ENCODE measurements around the gene SDK1. TPM values are rescaled to one million over a fixed set of nuclear protein-coding genes. Genes with fewer than 3 reads are reported as not detected.

Gene SDK1
- total RNA-seq, 1 experiment from 2014 or later = 9.3 TPM

DNA sequence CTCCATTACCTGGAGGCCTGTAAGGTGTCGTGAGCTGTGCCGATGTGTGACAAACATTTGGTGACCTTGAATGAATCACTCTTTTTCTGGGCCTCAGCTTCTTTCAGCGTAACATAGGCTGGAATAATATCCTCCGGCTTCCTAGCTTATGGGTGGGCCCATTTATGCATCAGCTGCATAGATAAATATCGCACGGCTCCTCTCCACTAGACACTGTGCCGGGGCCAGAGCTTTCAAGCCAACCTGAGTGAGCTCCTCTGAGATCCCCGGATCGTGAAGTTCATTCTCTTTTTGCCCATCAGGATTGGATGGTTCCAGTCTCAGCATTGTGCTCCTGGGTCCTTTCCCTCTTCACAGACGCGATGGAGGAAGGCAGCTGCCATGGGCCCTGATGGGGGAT, 806.8 kb downstream of the SDK1 start (continued):
- TF ChIP-seq, protein P1, sequence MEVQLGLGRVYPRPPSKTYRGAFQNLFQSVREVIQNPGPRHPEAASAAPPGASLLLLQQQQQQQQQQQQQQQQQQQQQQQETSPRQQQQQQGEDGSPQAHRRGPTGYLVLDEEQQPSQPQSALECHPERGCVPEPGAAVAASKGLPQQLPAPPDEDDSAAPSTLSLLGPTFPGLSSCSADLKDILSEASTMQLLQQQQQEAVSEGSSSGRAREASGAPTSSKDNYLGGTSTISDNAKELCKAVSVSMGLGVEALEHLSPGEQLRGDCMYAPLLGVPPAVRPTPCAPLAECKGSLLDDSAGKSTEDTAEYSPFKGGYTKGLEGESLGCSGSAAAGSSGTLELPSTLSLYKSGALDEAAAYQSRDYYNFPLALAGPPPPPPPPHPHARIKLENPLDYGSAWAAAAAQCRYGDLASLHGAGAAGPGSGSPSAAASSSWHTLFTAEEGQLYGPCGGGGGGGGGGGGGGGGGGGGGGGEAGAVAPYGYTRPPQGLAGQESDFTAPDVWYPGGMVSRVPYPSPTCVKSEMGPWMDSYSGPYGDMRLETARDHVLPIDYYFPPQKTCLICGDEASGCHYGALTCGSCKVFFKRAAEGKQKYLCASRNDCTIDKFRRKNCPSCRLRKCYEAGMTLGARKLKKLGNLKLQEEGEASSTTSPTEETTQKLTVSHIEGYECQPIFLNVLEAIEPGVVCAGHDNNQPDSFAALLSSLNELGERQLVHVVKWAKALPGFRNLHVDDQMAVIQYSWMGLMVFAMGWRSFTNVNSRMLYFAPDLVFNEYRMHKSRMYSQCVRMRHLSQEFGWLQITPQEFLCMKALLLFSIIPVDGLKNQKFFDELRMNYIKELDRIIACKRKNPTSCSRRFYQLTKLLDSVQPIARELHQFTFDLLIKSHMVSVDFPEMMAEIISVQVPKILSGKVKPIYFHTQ (CRISPR knock-in tag; IDR thresholded peaks at IDR 0.05) = no peak
- TF ChIP-seq, protein P2, sequence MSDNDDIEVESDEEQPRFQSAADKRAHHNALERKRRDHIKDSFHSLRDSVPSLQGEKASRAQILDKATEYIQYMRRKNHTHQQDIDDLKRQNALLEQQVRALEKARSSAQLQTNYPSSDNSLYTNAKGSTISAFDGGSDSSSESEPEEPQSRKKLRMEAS (CRISPR knock-in tag; IDR thresholded peaks at IDR 0.05) = no peak
- no peak for TF ChIP-seq MYBL2 (CRISPR knock-in tag; IDR thresholded peaks at IDR 0.05)
- TF ChIP-seq, protein P3, sequence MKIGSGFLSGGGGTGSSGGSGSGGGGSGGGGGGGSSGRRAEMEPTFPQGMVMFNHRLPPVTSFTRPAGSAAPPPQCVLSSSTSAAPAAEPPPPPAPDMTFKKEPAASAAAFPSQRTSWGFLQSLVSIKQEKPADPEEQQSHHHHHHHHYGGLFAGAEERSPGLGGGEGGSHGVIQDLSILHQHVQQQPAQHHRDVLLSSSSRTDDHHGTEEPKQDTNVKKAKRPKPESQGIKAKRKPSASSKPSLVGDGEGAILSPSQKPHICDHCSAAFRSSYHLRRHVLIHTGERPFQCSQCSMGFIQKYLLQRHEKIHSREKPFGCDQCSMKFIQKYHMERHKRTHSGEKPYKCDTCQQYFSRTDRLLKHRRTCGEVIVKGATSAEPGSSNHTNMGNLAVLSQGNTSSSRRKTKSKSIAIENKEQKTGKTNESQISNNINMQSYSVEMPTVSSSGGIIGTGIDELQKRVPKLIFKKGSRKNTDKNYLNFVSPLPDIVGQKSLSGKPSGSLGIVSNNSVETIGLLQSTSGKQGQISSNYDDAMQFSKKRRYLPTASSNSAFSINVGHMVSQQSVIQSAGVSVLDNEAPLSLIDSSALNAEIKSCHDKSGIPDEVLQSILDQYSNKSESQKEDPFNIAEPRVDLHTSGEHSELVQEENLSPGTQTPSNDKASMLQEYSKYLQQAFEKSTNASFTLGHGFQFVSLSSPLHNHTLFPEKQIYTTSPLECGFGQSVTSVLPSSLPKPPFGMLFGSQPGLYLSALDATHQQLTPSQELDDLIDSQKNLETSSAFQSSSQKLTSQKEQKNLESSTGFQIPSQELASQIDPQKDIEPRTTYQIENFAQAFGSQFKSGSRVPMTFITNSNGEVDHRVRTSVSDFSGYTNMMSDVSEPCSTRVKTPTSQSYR (CRISPR knock-in tag; IDR thresholded peaks at IDR 0.05) = no peak
- TF ChIP-seq, protein P4, sequence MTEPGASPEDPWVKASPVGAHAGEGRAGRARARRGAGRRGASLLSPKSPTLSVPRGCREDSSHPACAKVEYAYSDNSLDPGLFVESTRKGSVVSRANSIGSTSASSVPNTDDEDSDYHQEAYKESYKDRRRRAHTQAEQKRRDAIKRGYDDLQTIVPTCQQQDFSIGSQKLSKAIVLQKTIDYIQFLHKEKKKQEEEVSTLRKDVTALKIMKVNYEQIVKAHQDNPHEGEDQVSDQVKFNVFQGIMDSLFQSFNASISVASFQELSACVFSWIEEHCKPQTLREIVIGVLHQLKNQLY (CRISPR knock-in tag; IDR thresholded peaks at IDR 0.05) = no peak
- no peak for TF ChIP-seq ETV6 (CRISPR knock-in tag; IDR thresholded peaks at IDR 0.05)

DNA sequence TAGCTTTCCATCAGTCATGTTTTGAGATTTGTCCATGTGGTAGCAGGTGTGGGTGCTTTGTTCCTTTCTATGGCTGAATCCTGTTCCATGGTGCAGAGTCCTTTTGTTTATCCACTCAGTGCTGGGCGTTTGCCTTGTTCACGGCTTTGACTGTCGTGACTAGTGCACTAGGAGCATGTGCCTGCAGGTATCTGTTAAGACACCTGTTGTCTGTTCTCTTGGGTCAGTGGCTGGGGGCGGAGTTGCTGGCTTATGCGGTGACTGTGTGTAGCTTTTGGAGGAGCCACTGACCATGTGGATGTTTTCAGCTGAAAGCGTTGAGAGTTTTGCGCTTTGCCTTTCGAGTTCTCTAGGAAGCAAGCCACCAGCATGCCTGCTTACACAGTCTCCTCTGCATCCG, 807.9 kb downstream of the SDK1 start:
- no peaks in the 10 kb centered on the region for H3K9me3 Mint-ChIP-seq
- peaks cover 10% of the 10 kb centered on the region for H3K4me1 Mint-ChIP-seq
- no peak overlapping the region for H3K27ac Mint-ChIP-seq
- no peak for ATAC-seq
- H3K36me3 Mint-ChIP-seq = peaks cover 2% of the 10 kb centered on the region; the same call in 1 of the 2 replicates
- H3K27me3 Mint-ChIP-seq (ENCODE audit: low read depth) = no peaks in the 10 kb centered on the region
- ChIA-PET POLR2A (no interaction called here), CTCF (no interaction called here)
- DNase-seq (ENCODE audit: low spot score) = no peak
- H3K4me3 Mint-ChIP-seq = no peak overlapping the region
- TF ChIP-seq, protein P5, sequence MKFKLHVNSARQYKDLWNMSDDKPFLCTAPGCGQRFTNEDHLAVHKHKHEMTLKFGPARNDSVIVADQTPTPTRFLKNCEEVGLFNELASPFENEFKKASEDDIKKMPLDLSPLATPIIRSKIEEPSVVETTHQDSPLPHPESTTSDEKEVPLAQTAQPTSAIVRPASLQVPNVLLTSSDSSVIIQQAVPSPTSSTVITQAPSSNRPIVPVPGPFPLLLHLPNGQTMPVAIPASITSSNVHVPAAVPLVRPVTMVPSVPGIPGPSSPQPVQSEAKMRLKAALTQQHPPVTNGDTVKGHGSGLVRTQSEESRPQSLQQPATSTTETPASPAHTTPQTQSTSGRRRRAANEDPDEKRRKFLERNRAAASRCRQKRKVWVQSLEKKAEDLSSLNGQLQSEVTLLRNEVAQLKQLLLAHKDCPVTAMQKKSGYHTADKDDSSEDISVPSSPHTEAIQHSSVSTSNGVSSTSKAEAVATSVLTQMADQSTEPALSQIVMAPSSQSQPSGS (CRISPR knock-in tag; IDR thresholded peaks at IDR 0.05; ENCODE audit: borderline replicate concordance, low read depth) = no peak
- TF ChIP-seq ZNF423 (CRISPR knock-in tag; IDR thresholded peaks at IDR 0.05) (no peak), NFATC4 (CRISPR knock-in tag; IDR thresholded peaks at IDR 0.05) (no peak), HMGA2 (CRISPR knock-in tag; IDR thresholded peaks at IDR 0.05) (no peak), ATF1 (CRISPR knock-in tag; IDR thresholded peaks at IDR 0.05) (no peak), MYBL2 (CRISPR knock-in tag; IDR thresholded peaks at IDR 0.05) (no peak), TCF7 (CRISPR knock-in tag; IDR thresholded peaks at IDR 0.05; ENCODE audit: low read depth) (no peak)
- TF ChIP-seq, protein P6, sequence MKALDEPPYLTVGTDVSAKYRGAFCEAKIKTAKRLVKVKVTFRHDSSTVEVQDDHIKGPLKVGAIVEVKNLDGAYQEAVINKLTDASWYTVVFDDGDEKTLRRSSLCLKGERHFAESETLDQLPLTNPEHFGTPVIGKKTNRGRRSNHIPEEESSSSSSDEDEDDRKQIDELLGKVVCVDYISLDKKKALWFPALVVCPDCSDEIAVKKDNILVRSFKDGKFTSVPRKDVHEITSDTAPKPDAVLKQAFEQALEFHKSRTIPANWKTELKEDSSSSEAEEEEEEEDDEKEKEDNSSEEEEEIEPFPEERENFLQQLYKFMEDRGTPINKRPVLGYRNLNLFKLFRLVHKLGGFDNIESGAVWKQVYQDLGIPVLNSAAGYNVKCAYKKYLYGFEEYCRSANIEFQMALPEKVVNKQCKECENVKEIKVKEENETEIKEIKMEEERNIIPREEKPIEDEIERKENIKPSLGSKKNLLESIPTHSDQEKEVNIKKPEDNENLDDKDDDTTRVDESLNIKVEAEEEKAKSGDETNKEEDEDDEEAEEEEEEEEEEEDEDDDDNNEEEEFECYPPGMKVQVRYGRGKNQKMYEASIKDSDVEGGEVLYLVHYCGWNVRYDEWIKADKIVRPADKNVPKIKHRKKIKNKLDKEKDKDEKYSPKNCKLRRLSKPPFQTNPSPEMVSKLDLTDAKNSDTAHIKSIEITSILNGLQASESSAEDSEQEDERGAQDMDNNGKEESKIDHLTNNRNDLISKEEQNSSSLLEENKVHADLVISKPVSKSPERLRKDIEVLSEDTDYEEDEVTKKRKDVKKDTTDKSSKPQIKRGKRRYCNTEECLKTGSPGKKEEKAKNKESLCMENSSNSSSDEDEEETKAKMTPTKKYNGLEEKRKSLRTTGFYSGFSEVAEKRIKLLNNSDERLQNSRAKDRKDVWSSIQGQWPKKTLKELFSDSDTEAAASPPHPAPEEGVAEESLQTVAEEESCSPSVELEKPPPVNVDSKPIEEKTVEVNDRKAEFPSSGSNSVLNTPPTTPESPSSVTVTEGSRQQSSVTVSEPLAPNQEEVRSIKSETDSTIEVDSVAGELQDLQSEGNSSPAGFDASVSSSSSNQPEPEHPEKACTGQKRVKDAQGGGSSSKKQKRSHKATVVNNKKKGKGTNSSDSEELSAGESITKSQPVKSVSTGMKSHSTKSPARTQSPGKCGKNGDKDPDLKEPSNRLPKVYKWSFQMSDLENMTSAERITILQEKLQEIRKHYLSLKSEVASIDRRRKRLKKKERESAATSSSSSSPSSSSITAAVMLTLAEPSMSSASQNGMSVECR (CRISPR knock-in tag; IDR thresholded peaks at IDR 0.05; ENCODE audit: borderline replicate concordance) = no peak
- TF ChIP-seq, protein P7, sequence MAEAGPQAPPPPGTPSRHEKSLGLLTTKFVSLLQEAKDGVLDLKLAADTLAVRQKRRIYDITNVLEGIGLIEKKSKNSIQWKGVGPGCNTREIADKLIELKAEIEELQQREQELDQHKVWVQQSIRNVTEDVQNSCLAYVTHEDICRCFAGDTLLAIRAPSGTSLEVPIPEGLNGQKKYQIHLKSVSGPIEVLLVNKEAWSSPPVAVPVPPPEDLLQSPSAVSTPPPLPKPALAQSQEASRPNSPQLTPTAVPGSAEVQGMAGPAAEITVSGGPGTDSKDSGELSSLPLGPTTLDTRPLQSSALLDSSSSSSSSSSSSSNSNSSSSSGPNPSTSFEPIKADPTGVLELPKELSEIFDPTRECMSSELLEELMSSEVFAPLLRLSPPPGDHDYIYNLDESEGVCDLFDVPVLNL (CRISPR knock-in tag; IDR thresholded peaks at IDR 0.05; ENCODE audit: borderline replicate concordance, low read depth) = no peak
- TF ChIP-seq, protein P8, sequence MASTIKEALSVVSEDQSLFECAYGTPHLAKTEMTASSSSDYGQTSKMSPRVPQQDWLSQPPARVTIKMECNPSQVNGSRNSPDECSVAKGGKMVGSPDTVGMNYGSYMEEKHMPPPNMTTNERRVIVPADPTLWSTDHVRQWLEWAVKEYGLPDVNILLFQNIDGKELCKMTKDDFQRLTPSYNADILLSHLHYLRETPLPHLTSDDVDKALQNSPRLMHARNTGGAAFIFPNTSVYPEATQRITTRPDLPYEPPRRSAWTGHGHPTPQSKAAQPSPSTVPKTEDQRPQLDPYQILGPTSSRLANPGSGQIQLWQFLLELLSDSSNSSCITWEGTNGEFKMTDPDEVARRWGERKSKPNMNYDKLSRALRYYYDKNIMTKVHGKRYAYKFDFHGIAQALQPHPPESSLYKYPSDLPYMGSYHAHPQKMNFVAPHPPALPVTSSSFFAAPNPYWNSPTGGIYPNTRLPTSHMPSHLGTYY (CRISPR knock-in tag; IDR thresholded peaks at IDR 0.05) = no peak
- TF ChIP-seq, protein P9, sequence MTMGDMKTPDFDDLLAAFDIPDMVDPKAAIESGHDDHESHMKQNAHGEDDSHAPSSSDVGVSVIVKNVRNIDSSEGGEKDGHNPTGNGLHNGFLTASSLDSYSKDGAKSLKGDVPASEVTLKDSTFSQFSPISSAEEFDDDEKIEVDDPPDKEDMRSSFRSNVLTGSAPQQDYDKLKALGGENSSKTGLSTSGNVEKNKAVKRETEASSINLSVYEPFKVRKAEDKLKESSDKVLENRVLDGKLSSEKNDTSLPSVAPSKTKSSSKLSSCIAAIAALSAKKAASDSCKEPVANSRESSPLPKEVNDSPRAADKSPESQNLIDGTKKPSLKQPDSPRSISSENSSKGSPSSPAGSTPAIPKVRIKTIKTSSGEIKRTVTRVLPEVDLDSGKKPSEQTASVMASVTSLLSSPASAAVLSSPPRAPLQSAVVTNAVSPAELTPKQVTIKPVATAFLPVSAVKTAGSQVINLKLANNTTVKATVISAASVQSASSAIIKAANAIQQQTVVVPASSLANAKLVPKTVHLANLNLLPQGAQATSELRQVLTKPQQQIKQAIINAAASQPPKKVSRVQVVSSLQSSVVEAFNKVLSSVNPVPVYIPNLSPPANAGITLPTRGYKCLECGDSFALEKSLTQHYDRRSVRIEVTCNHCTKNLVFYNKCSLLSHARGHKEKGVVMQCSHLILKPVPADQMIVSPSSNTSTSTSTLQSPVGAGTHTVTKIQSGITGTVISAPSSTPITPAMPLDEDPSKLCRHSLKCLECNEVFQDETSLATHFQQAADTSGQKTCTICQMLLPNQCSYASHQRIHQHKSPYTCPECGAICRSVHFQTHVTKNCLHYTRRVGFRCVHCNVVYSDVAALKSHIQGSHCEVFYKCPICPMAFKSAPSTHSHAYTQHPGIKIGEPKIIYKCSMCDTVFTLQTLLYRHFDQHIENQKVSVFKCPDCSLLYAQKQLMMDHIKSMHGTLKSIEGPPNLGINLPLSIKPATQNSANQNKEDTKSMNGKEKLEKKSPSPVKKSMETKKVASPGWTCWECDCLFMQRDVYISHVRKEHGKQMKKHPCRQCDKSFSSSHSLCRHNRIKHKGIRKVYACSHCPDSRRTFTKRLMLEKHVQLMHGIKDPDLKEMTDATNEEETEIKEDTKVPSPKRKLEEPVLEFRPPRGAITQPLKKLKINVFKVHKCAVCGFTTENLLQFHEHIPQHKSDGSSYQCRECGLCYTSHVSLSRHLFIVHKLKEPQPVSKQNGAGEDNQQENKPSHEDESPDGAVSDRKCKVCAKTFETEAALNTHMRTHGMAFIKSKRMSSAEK (CRISPR knock-in tag; IDR thresholded peaks at IDR 0.05; ENCODE audit: borderline replicate concordance) = no peak

Measured in WTC11 (cell line).